NCI-H460 (cell line): ENCODE measurements around the gene RASGRF1. TPM values are rescaled to one million over a fixed set of nuclear protein-coding genes. Genes with fewer than 3 reads are reported as not detected.
"Not testable (repeated sequence)": the region's sequence is repeated elsewhere in the genome, so short reads cannot be mapped to it uniquely, and the experiment has no call there.

Experiments used
- DNase-seq: peaks from one replicate; pipeline ENCODE4 v3.0.0-alpha.2; 2016; ENCODE audit warnings: low read depth; ENCODE audit errors: extremely low read depth
- total RNA-seq: library from RNA; depleted of rRNA; stranded (reverse); fragments of >200 nt; shearing (Covaris generic); gene quantifications from 2 replicates; pipeline ENCODE4 v1.2.3, GENCODE V29; 2014

The RASGRF1 gene
- total RNA-seq, 1 experiment from 2014 or later, result not detected

DNA sequence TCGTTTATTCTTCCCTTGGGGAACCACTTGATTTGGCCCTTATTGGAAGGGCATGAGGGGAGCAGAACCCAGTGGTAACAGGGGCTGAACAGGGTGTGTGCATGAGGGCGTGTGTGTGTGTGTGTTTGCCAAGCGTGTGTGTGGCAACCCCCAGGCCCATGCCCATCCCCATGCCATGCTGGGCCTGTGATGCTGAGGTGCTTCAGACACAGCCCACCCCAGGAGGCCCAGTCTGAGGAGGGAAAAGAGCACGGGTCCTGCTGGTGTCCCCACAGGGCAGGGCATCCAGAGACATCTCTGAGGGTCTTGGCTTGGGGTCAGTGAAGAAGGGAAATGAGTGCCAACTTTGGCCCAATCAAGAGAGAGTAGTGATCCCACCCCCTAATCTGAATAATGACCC, 71.6 kb downstream of the RASGRF1 start:
- no peak for DNase-seq

DNA sequence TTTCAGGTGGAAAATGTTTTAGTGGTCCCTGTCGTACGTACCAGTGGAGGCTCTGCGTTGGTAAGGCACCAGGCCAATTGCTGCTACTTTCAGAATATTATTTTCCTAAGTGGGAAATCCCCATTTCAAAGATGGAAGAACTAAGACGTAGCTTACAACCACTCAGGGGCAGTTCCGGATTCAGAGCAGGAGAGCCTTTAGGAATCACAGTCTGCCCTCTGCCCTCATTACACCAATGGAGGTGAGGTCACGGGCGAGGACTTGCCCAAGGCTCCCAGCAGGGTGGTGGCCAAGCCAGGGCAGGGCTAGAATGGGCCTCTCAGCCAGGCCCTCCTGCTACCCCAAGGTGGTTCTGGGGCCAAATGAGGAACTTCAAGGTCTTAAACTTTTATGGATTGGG, 72.6 kb downstream of the RASGRF1 start:
- DNase-seq, result no peak

DNA sequence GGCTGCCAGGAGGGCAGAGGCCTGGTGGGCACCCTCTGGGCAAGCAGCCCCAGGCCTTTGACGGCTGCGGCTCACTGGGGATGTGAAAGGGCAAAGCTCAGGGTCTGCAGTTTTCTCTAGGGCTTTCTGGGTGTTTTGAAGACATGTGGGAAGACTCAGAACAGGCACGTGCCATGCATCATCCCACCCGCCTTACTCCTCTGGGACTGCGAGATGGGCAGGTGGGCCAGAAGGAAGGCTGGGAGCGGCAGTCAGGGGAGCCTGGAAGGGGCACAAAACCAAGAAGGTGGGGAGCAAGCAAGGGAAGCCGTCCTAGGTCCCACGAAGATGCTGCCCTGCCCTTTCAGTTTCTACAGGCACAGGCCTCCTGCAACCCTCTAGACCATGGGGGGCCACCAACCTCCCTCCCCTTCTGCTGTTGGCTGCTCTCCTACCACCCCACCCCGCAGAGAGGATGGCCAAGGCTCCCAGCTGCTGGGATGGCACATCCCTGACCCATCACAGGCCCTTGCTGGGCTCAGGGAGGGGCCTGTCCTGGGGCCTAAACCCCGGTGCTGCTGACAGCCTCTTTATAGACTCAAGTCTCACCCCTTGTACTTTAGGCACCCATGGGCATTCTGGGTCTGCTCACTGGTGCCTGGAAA, 73.9 kb downstream of the RASGRF1 start:
- no peak for DNase-seq

DNA sequence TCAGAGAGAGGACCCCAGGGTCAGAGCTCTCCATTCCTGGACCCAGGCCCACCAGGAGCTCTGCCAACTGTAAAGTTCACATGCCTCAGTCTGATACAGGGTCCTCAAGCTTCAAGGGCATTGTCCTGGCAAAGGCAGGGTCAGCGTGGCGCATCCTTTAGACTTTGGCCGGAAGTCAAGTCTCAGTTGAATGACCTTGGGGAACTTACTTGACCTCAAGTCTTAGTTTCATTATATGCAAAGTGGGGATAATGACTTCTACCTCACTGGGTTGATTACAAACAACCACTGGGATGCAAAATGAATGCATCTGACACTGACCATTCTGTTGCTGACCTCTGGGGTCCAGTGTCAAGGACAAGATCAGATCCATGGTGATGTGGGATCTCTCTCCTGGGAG, 75.2 kb downstream of the RASGRF1 start:
- no peak for DNase-seq

DNA sequence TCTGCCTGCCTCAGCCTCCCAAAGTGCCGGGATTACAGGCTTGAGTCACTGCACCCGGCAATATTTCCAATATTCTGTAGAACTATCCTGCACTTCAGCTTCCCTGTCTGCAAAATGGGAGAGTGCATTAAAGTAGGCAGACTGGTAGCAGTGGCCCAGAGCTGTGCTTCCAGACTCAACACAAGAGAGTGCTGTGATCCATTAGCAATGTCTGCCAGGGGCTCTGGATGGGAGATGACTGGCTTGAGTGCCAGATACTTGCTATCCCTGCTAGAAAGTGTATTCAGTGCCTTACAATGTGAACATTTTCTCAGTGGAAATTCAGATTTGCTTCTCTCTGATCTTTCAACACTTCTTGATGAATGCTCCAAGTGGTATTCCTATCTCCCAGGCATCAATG, 80.3 kb downstream of the RASGRF1 start:
- no peak for DNase-seq

DNA sequence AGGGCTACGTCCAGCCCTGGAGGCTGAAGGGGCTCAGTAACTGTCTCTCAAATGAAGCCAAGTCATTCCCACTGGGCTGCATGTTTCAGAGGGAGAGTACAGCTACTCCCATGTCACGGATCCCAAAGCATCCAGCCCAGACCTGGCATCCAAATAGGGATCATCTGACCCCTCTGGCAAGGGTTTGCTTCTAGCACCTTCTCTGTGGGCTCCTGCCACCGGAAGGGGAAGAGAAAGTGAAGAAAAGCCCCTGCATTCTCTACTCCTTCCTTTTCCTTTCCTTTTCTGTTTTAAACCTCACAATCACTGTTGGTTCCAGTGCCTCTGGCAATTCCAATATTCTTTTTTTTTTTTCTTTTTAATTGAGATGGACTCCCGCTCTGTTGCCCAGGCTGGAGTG, 81.2 kb downstream of the RASGRF1 start:
- no peak for DNase-seq

DNA sequence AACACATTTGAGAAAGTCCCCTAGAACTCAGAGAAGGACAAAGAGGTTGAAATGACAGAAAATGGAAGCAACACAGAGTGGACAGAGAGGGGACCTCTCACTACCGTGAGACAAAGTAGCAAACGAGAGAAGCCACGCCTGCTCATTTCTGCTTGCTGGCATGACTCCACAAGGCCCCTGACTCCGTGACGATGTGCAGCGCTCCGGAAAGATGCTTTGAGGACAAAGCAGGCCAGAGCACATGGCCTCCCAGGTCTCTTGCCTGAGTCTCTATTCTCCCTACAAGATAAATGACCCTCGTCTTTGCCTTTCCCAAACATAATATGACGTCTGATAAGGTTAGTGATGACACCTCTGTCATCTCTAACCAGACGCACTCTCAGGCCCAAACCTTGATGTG, 81.9 kb downstream of the RASGRF1 start:
- DNase-seq, result no peak

DNA sequence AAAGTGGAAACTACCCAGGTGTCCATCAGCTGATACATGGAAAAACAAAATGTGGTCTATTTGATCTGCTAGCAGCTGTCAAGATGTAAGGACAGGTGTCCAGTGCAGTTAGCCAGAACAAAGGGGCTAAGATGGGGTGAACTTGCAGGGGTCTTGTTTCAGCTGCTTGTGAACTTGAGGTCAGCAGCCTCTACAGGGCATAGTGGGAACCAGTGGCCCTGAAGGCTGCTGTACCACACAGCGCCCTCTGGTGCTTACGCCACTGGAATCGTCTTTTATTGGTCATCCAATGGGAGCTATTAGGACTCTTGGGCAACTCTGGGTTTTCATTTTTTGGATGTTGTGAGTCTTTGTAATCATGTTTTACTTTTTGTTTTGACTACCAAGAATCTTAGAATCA, 83.5 kb downstream of the RASGRF1 start:
- peak; percentile 49 for DNase-seq

DNA sequence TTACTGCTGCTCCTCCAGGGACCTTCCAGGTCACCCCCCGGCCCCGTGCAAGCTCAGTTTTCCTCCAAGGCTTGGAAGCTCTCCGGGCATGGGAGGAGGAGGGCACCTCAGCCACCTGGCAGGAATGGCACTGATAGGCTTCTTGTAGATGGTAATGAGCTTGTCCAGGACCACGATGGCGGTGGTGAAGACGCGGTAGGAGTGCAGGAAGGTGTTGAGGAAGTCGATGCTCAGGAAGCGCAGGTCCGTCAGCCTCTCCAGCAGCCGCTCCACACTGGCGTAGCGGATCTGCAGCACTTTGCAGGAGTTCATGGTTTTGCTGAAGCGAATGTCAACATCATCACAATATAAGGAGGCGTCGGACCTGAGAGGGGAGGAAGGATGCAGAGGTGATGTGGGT, 84.5 kb downstream of the RASGRF1 start:
- DNase-seq, result no peak

DNA sequence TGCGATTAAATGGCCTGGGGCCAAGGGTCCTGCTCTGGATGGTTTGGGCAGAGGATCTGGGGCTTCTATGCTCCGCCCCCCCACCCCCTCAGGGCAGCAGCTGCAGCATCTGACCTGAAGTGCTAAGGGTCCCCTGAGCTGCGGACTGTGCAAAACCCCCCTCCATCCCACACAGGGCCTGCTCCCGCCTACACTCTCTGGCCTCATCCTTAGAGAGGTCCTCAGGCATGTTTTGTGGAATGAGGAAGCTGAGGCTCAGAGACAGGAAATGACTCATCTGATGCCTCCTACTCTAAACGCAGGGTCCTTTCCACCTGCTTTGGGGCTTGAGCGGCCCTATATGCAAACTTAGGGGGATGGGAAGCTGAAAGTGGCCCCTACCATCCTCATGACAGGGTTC, 86.2 kb downstream of the RASGRF1 start:
- DNase-seq, result no peak

DNA sequence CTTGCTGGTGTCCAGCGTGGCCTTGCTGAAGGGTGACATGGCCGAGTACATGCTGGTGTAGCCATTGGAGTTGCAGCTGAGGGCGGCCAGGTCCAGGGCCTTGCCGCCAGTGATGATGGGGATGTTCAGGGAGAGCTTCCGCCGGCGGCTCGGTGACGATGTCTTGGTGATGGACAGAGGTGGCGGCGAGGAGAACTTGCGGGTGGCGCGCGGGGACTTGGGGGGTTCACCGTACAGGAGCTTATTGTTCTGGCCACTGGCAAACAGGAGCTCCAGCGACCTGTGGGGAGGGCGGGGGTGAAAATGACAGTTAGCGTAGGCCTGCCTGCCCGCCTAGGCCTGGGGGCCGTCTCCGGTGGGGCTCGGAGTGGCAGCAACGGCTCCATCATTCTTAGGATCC, 86.7 kb downstream of the RASGRF1 start:
- DNase-seq, result no peak

DNA sequence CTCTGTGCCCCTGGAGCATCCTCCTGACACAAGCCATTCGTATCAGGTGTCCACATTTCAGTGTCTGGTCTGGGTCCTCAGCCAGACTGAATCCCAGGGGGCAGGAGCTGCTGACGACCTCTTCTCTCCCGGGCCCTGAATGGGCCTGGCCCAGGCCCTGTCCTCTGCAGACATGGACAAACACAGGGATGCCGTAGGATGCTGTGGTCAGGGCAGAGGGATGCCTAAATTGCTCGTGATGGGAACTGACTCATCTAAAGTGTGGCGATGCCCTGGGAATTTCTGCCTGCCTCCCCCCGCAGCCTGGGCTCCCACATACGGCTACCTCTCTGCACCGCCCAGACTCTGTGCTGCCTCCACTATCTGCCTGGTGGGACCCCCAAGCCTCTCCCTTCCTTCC, 87.3 kb downstream of the RASGRF1 start:
- no peak for DNase-seq

DNA sequence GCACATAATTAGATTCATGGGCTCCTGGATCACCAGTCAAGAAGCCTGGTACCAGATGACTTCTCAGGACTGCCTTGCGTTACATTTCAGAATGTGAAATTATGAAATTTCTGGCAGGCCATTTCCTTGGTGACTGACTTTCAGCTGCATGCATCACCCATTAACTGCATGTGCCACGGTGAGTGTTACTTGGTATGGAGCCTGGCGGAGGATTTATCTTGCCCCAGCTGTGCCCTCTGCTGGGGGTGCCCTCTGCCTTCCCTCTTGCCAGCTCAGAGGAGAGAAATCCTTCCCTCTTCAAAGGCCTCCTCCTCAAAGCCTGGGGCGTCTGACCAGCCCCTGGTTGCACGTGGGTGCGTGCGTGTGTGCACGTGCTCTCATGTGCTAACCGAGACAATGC, 88.0 kb downstream of the RASGRF1 start:
- DNase-seq, result no peak

DNA sequence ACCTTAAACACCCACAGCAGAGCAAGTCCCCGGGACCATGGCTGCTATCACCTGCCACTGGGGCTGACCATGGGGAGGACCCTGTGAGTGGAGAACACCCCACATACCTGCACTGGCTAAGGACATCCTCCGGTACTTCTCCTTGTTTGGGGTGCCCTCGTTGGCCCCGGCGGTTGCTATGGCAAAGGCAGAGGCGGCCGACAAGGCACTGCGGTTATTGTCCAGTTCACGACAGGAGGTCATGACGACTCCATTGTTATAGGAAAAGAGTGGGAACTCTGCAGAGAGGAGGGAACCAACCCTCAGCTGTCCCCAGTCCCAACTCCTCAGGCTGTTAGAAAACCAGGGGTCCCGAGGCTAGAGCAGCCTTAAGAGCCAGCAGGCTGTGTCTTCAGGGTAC, 90.9 kb downstream of the RASGRF1 start:
- no peak for DNase-seq

DNA sequence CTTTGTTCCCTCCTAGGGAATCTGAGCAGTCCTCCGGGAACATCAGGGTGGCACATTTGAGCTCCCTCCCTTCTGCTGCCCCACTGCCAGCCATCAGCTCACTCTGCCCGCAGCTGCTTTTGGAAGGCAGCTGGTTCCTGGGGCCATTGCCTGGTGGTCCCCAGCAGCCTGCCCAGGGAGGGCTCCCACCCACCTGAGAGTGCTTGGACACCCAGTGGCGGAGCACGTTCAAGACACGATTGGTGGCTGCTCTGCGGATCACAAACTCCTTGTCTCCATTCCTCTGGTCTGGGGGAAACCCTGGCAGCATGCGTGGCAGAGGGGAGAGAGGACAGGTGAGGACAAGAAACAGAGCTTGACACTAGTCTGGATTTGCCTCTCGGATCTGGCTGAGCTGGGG, 92.1 kb downstream of the RASGRF1 start:
- DNase-seq, result no peak

DNA sequence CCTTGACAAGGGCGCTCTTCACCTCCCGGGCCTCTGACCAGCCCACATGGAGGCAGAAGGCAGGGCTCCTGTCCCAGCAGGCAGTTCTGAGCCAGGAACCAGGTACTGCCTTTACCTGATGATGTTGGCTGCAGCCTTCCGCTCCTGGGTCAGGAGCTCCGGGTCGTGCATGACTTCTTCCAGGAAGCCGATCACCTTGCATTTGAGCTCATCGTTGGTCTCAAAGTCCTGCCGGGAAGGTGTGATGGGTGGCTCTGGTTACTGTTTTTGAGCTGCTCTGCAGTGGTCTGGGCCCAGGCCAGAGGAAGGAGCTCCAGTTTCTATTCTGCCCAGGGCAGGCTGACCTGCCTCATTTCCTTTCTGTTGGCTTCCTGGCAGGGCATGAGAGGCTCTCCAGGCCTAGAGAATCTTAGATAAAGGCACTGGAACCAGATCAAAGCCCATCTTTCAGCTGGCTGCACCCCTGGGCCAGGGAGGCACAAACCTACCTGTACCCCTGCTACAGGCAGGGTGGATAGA, 92.5 kb downstream of the RASGRF1 start:
- DNase-seq, result no peak

DNA sequence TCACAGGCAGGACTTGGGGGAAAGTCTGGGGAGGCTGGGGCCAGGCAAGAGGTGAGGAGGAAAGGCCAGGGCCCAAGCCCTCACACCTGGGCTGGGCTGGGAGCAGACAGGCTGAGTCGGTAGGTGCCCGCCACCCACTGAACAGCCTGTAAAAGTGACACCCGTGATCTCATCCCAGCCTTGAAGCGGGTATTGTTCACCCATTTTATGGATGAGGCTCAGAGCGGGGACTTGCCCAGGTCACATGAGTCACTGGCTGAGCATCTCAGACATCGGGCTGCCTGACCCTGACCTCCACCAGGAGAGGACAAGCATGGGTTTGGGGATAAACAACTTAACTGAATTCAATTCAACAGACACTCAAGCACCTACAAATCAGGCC, 93.7 kb downstream of the RASGRF1 start:
- DNase-seq, result no peak

DNA sequence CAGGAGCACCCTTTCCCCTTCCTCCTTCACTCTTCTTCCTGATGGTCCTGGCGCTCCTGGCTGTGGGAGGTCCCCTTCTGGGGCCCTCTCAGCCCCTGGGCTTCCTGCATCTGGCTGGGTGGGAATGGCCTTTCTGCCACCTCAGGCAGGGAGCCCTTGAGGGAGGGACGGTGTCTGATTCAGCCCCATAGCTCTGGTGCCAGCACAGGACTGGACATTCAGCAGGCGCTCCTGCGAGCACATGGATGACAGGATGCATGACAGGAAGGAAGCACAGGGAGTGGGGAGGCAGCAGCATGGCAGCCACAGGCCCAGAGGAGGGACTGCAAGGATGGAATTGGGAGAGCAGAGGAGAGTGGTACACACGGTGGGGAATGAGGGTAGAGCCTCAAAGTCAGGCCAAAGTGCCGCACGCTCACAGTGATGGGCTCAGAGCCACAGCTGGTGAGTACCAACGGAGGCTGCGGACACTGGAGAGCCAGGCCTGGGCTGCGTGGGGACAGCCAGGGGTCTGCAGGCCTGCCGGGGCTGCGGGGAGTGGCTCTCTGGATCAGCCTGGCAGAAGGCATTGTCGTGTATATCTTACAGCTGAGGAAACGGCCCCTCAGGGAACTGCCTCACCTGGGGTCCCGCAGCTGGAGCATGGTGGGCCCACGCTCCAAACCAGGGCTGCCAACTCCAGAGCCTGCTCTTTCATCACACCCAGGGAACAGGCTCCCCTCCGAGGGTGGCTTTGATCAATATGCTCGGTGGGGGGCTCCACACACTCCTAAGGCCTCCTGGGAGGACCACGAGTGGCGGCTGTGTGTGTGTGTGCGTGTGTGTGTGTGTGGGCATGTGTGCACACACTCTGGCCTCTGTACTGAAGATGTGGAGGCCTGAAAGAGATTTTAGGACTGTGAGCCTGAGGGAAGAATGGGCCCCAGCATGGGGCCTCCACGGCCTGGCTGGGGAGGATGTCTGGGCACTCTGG, 94.4 kb downstream of the RASGRF1 start:
- DNase-seq, result no peak

DNA sequence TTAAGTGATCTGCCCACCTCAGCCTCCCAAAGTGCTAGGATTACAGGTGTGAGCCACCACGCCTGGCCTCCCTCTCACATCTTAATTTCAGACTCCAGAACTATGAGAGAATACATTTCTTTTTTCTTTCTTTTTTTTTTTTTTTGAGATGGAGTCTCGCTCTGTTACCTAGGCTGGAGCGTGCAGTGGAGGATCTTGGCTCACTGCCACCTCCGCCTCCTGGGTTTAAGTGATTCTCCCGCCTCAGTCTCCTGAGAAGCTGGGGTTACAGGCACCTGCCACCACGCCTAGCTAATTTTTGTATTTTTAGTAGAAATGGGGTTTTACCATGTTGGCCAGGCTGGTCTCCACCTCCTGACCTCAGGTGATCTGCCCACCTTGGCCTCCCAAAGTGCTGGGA, 95.4 kb downstream of the RASGRF1 start:
- DNase-seq, result not testable (repeated sequence)

DNA sequence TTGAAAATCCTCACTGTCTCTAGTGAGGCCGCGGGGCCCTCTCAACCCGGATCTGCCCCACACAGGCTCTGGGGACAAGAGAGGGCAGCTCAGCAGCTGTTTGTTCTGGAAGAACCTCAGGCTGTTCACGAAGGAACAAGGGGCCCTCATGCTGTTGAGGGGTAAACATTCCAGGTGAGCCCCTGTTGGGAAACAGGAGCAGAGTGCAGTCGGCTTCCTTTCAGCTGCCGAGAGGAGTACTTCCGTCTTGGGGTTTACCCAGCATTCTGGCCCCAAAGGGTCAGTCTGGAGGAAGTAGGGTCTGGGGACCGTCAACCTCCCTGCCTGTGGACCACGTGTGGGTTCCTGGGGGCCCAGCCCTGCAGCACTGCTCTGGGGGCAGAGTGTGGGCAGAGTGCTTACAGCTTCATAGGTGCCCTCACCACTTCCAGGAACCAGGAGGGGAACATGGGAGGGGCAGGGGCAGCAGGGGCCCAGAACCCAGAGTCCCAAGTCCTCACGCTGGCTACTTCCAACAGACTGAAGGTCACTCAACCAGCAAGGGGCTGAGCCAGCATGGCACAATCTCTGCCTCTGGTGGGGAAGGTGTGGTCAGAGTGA, 96.5 kb downstream of the RASGRF1 start:
- no peak for DNase-seq

DNA sequence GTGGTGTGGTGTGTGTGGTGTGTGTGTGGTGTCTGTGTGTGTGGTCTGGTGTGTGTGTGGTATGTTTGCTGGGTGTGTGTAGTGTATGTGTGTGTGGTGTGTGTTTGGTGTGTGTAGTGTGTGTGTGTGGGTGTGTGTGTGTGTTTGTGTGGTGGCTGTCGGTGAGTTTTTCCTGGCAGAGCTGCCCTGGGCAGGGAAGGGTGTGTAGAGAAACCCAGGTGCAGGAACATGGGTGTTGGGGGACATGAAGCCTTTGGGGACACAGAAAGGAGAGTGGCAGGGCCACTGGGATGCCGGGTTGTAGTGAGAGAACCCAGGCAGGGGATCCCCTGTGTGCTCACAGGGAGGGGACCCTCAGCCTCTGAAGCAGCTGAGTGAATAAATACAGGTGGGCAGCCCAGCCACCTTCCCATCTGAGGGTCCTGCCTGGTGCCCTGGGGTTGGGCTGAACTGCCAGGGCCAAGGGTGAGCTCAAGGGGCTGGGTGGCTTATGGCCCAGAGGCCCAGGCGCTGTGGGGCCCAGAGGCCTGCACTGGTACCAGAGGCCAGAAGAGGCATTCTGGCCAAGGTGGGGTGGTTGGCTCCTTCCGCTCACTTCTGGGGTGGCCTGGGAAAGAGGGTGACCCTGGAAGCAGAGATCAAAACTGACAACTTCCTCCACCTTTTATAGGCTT, 97.2 kb downstream of the RASGRF1 start:
- no peak for DNase-seq
